Hematopoietic multipotent progenitor cell treated with erythropoietin and hydrocortisone succinate and interleukin-3 and kit ligand, for 17 days (in vitro differentiated cells): Measurements from ENCODE around the gene GNG12.
A peak's percentile ranks its signal among the peaks of the same experiment; 100 is the strongest.

Experiments
- DNase-seq: peaks from one replicate; pipeline ENCODE4 v3.0.0-alpha.2; 2015; ENCODE audit warnings: low spot score

Gene GNG12

DNA sequence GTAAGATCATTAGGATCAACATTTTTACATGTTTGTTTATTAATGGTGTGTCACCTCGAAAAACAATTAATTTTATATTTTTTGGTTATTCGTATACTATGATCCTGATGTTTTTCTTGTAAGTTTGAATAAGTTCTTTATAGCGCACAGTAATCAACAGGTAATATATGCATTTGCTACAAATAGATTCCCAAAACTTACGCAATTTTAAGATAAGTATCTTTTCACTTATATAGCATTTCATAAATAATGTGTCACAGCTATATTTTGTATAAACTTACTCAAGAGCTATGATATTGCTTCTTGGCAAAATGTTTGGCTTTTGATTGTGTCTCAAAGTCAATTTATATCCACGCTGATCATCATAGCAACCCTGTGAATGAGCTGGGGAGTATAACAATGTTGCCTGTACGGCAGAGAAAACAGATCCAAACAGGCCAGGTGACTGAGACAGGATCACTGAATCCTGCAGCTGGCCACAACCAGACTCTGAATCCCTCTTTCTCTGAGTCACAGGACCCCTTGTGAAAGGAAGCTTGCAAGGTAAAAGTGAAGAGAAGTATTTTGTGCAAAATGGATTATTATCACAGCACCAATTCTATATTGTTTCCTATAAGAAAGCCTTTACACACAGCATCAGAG is 48.6 kb downstream of the GNG12 start:
- DNase-seq, result no peak

DNA sequence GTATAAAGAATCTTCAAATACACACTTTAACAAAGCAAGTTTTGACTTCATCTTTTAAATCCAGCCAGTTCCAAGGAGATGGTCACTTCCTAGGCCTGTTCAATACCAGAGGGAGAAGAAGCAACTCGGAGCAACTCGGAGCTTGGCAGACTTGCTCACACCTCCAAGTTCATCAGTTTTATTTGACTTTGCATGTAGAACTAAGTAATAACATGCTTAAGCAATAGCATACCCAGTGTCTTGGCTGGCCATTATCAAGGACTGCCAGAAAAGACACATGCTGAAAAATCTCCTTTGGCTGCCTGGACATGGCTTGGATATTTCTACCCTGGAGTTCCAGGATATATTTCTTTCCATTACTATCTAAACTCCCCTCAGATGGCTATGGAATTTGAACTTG is 52.6 kb downstream of the GNG12 start:
- DNase-seq, result no peak

DNA sequence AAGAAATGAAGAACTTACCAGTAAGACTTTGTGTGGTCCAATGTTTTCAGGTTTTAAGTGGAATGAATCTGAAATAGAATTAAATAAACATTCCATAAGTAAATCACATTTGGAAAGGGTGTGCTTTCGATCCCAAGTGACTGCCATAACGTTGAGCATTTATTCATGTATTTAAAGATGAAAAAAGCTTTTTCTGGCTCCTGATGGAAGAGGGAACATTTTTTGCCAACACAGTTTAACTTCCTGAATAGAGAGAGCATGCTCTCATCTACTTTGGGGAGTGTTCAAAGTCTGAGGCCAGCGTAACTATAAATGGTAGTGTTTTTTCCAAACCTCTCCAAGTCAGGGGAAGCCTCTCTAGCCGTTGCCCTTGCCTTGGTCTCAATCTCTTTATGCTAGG is 55.8 kb downstream of the GNG12 start:
- no peak for DNase-seq

DNA sequence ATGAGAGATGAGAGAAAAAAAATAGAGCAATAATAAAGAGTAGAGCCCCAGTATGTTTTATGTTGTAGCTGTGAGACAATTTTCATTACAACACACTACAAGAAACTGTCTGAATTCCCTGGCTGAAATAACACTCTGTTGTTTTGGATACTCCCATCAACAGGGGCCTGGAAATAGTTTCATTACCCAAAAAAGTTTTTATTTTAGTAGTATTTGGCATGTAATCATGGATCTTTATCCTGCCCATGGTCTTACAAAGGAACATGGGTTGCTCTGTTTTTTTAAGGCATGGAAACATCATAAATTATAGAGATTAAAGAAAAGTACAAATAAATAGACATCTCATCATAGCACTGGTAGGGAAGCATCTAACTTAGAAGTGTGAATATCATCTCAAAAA is 56.3 kb downstream of the GNG12 start:
- no peak for DNase-seq

DNA sequence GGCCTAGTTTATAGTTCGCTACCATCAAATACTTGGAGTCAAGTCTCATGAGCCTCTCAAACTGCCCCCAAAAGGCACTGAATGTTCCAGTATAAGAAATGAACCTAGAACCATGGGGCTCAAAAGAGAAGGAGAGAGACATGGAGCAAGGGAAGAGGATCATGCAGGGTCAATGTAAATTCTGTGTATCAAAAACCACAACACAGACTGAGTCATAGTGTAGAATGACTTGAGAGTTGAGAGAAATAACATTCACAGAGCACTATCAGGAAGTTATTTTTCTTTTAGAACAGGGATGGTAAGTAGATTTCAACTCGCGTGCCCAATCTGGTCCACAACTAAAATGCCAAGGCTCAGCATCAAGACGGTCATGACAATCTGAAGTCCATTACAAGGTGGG is 59.8 kb downstream of the GNG12 start:
- DNase-seq, result no peak

DNA sequence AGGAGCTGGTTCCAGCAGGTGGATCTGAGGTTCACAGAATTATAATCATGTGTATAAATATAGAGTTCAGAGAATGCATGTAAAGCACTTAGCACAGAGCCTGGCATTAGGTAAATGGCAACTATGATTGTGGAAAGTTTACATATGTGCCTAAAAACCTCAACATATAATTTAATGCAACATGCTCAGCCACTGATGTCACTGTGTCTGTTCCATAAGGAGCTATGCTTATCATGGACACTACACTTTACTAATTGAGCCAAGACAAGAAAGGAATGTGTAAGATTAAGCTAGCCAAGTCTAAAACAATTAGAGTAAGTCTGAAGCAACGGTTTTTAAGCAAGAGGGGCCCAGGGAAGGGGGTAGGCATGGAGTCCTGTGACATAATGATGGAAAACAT is 61.5 kb downstream of the GNG12 start:
- DNase-seq, result no peak

DNA sequence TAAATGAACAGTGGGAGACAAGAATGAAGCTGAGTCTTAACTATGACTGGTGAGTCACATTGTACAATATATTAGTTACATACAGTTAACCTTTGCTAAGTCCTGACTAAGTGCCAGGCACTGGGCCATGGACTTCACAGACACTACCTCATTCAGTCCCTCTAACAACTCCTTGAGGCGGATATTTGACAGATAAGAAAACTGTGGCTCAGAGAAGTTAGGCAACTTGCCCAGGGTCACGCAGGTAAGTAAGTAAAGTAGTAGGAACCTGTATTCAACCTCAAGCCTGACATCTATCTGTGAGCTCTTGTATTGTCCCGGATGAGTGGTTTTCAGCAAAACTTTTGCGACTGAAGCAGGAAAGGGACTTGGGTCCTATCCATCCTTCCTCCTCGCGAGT is 62.1 kb downstream of the GNG12 start:
- DNase-seq, result peak; percentile 25

DNA sequence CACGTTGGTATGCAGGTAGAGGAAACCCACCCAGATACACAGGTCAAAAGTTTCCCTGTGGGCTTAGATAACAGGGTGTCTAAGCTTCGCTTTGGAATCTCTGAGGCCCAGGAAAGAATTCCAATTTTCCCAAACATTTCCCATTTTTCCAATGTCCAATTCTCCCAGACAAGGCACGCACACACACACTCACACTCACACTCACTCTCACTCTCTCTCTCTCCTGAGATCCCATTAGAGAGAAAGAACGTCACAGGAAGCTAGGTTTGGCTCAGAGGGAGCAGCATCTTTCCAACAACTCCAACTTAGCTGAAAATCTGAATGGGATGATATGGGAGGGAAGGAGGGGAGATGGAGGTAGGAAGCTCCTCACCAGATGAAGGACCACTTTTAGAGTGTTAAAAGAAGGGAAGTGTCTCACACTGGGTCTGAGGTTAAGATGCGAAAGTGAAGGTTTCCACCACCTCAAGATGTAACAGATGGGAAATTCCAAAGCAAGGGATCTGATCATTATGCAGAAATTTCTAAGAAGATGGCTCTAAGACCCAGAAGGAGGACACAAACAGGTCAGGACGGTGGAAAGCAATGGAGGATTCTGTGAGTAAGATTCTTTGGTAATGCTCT is 63.5 kb downstream of the GNG12 start:
- DNase-seq, result no peak

DNA sequence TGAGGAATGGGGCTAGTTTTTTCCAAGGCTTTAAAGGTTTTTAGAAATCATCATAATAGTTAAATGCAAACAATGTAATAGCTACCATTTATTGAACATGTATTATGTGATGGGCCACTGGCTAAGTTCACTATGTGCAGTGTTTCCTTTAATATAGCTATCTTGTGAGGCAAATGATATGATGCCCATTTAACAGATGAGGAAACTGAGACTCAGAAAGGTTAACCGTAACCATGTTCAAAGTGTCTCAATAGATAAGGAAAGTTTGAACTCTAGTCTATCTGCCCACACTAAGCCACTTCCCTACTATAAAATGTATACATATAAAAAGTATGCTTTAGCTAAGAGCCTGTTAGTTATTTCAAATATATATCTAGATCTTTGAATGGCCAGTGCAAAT is 64.8 kb downstream of the GNG12 start:
- no peak for DNase-seq

DNA sequence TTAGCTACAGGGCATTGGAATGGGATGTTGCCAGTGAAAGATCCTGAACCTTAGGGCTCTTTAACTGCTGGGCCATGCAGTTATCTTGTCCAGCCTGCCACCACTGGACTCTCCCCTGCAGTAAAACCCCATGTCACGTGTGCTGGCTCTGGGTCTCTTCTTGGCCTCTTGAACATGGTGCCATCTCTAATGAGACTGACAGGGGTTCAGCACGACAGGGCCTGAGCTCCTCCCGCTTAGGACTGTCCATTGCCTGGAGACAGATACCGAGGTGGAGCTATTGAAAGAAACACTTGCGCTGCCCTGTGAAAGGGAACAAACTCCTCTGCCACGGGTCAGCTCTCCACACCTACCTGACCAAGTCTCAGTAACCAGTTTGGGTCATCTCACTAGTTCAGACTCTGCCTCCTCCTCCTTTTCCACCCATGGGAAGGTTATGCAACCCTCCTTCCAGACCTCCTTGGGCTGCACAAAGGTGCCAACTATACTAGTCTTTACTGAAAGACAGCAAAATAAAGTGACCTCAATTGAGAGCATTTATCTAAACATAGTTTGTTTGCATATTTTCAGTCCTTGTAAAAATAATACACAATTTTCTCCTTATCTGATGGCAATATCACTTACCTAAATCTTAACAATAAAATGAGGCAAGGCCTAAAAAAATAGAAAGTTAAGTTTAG is 66.0 kb downstream of the GNG12 start:
- DNase-seq, result no peak

DNA sequence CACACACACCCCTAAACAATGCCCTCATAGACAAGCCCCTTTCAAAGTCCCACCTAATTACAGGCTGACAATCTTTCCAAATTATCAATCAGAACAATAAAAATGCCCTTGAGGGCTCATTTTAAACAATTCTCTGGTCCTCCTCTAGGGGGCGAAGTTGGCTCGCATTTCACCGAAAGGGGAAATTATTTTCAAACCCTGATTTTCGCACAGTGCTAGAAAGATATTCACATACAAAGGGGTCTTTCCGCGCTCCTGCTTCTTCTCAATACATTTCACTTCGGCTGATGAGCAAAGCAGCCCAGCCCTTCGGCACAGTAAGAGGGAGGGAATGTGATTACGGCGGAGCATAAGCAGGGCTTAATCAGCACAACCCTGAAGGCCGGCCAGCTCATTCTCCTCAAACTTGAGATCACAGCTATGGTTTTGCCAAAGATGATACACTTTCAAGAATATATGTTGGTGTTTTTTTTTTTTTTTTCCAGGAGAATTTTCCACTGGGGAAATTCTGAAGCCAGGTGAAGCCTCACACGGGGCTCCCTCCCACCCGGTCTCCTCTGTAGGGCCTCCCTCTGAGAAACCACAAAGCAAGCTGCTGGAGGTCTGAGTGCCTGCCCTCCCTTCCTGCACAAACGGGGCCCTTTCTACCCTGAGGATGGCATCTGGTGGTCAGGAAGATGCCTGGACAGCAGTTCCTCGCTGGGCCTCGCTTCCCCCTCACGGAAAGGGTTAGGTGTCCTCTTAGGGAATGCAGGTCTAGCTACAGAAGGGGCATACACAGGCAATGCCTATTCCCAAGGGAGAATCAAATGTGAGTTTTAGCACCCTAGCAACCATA is 66.9 kb downstream of the GNG12 start:
- DNase-seq, result peak; percentile 61

DNA sequence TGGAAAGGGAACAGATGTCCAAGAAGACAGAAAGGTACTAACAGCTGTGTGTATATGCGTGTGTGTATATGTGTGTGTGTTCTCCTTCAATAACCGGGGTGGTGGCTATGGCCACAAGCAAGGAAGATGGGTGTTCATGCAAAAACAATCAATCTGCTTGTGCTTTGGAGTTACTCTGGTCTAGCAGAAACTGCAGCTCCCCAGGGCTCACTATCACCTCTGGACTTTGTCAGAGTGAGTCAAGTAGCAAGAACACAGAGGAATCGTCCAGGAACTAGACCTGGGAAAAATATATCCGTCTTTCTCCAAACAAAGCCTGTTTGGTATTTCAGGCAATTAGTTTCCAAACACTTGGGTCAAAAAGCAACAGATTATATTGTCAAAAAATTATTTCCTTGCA is 68.6 kb downstream of the GNG12 start:
- no peak for DNase-seq

DNA sequence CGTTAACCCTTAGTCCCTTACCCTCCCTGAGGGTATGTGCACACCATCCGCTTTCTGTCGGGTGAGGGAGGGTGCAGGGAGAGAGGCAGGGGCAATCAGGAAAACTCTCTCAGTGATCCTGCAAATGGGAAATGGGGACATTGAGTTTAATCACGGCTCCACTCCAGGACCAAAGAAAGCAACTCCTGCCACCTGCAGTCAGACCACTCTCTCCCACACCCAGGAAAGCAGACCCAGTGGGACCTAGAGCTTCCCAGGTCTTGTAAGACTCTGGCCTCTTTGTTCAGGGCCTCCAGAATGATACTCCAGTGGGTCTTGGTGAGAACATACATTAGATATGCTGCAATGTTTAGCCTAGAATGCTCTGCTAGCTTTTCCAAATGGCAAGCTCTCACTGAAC is 71.5 kb downstream of the GNG12 start:
- DNase-seq, result no peak

DNA sequence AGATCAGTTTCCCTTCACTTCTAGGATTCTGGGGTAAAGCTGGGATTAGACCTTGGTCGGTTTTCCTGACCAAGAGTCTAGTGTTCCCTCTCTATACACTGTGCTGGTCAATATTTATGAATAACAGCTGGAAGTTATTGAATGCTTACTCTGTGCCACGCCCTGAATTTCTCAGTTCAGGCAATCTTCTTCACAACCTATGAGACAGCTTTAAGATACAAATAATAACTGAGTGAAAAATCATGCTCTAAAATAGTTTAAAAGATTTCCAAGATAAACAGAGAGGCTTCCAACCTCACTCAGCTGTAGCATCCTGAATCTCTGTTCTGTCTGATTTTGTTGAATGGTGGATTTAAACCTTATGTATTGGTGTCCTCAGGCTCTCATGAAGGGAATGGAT is 72.2 kb downstream of the GNG12 start:
- DNase-seq, result no peak

DNA sequence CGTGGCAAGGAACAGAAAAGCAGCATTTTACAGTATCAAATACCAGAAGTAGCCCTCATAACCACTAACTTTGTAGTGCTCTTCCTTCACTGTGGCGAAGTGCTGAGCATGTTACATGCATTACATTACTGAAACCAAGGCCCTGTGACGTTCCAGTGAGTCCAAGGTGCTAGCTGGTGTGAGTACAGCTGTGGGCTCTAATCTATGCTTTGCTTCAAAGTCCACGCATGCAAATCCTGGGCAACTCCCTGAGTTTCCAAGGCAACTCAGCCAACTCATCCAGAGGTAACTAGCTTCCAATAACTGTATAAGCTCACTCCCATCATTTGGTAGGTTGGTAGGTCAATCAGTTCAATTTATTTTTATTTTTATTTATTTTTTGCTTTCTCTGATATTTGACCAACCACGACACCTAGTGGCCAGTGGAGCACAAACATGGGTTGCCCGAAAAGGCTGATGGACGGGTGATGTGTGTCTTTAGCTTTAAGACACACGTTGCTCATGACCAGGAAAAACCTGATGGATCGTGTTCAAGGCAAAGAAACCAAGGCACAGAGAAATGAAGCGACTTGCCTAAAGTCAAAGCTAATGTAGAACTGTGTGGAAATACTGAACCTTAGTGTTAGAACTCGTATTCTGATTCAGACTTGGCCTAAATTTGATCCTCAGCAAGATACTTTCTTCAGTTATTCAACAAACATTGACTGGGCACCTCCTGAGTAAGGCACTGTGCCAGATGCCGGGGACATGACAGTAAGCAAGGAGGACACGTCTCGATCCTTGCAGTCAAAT is 73.0 kb downstream of the GNG12 start:
- peak; percentile 87 for DNase-seq

DNA sequence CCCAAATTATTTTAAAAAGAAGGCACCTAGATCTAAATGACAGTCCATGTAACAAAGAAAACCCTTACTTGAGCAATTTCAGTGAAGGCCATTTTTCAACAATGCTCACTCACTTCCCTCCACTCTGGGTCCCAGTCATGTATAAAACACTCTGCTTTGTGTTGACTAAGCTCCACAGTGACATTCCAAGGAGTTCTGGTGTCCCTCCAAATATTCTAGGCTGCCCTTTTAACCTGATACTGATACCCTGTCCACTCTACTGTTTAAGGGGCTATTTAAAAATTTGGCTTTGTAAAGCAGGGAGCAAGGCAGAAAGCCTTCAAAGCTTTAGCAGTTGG is 73.6 kb downstream of the GNG12 start:
- DNase-seq, result no peak

DNA sequence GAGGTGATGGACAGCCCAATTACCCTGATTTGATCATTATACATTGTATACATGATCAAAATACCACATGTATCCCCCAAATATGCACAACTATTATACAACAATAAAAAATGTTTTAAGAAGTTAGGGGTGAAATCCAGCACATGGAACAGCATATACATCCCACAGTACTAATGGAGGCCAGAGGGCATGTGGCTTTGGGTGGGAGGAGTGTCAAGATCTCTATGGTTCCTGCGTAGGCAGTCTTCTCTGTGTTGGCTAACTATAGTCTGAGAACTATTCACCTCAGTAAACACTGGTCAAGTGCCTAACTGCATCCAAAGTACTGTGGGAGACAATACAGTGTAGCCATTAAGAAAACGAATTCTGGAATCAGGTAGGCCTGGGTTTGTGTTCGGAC is 74.2 kb downstream of the GNG12 start:
- DNase-seq, result no peak

DNA sequence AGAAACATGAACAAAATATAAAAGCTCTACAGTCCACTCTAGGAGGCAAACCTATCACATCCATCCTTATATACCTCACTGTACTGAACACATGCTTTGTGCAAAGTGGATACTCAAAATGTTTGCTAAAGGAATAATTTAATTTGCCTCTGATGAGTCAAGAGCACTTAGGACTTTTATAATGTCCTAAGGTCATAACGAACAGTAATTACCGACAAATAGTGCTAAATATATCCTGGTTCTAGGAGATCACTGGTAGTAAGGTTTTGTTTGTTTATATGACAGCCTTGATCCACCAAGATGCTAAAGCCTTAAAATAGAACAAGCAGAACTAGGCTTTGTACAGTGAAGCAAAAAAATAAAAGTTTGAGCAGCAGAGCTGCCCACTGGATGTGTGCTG is 77.6 kb downstream of the GNG12 start:
- no peak for DNase-seq

DNA sequence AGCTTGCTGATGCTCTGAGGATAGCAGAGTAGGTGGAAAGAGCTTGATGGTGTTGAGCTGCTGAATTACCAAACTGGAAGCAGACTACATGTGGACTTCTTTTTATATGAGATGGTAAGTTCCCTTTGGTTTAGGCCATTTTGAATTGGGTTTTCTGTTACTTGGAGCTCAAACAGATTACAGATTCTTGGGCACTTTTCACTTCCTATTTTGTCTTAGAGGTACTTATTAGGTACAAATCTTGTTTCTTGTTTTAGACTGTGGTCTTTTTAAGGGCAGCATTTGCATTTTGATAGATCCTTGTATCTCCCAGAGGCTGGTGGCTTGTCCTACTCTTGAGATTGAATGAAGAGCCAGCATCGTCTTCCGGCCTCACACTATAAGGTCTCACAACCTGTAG is 78.1 kb downstream of the GNG12 start:
- DNase-seq, result no peak

DNA sequence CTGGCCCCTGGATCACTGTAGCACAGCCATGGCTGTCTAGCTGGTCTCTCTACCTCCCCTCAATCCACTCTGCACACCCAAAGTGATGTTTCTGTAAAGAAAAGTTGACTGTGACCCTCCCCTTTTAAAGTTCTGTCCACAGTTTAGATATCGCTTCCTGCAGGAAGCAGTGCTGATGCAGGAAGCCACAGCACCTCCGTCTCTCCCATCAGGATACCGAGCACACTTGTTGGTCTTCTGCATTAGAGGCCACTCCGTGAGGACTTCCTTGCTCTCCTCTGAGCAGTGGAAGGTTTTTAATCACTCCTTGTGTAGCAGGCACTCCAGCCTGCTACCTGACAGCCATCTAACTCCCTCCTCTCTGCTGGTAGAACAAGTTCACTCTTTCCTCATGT is 78.7 kb downstream of the GNG12 start:
- DNase-seq, result no peak

DNA sequence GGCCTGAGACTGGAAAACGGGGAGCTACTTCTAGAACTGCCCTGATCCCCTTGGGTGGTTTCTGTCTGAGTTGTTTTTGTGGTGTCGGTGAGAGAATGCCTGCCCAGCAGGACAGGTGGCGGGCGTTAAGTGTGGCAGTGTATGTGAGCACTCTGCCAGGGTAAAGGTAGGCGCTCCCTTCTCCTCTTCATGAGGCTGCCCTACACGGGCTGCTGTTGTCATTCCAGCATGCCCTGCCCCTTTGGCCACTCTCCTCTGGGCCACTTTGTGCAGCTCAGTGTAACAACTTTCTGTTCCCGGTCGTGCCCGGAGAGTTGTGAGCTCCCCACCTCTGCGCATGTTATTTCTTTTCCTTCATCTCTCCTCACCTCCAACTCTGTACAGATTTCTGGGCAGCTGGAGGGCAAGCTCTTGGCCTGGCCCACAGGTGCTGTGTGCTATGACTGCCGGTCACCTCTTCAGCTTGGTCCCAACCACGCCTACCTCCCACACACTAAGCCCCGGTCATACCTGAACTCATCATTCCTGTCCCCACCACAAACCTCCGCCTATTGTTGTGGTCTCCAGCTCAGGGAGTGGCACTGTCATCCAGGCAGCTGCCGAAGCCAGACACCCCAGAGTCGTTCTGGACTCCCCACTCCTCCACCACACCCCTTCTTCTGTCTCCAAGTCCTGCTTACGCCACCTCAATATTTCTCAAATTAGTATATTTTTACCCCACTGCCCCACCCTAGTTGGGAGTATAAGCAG is 79.3 kb downstream of the GNG12 start:
- no peak for DNase-seq
